NCI-H2227 (cell line): ENCODE data around the gene FAM234A.
"Not testable (repeated sequence)": the region's sequence is repeated elsewhere in the genome, so short reads cannot be mapped to it uniquely, and the experiment has no call there.

Experiments used
- DNase-seq: peaks from one replicate; lab custom pipeline; 2025; ENCODE audit not compliant: unreplicated experiment; lab: John Stamatoyannopoulos, UW

Gene FAM234A, protein sequence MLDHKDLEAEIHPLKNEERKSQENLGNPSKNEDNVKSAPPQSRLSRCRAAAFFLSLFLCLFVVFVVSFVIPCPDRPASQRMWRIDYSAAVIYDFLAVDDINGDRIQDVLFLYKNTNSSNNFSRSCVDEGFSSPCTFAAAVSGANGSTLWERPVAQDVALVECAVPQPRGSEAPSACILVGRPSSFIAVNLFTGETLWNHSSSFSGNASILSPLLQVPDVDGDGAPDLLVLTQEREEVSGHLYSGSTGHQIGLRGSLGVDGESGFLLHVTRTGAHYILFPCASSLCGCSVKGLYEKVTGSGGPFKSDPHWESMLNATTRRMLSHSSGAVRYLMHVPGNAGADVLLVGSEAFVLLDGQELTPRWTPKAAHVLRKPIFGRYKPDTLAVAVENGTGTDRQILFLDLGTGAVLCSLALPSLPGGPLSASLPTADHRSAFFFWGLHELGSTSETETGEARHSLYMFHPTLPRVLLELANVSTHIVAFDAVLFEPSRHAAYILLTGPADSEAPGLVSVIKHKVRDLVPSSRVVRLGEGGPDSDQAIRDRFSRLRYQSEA

DNA sequence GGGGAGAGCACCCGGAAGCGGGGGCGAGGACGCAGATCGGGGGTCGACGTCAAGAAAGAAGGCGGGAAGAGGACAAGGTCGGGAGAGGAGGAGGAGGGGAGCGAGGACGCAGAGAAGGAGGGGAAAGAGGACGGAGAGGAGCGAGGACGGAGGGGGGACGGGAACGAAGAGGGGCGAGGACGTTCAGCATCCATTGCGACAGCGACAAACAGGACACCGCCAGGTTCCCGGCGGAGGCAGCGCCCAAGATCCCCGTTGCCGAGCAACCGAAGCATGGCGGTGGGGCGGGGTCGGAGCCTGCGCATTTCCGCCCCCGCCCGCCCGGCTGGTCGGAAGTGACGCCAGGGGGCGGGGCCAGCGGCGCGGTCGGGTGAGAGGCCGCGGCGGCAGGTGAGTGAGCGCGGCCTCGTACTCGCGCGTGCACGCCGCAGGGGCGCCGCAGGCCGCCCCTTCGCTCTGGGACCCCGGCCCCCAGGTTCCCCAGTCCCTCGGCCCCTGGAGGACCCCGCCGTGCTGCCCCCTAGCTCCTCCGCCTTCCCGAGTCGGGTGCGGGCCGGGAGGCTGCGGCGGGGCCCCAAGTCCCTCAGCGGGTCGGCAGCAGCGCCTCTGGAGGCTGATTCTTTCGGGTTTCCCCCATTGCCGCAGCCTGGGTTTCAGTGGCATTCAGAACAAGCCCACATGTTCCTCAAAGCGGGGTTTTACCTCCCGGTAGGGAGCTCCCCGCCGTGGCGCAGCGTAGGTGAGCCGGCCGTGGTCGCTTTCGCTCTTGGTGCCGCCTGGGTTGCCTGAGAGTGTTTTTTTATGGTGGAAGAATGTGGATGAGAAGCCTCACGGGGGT, at the start of gene FAM234A:
Gene FAM234A, plus strand, starts transcription at position 354 of the 838 bp plus-strand sequence. CDS start 19,593 bp downstream, outside the sequence.
- peak; percentile 95 for DNase-seq

DNA sequence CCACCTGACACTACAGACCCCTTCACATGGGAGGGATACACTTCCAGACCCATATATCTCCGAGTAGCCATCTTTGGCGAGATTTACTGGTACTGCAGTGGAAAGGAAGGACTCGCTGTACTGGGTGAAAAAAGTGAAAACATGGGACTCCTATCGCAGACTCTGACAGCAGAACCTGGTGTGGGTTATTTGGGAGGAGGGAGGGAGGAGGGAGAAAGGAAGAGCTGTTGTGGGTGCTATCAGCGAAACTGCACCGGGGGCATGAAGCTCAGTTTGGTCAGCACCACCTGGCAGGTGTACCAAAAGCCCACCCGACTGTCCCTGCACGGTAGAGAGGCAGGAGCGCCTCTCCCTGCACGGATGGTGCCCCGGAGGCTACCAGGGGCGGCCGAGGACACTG, 49.4 kb upstream of the FAM234A start:
- DNase-seq: no peak

DNA sequence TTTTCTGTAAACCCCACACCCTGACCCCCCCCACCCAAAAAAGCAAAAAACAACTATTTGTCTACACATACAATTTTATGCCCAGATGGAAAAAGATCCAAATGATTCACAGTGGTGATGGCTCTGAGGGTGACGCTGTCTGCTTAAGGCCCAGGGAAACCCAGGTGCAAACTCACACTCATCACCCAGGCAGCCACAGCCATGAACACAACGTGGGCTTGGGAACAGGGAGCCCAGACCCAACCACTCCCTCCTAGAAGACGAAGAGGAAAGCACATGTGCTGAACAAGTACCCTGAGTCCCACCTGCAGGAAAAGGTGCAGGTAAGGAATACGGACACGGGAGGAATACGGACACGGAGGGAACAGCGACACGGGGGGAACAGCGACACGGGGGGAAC, 48.9 kb upstream of the FAM234A start:
- DNase-seq: no peak

DNA sequence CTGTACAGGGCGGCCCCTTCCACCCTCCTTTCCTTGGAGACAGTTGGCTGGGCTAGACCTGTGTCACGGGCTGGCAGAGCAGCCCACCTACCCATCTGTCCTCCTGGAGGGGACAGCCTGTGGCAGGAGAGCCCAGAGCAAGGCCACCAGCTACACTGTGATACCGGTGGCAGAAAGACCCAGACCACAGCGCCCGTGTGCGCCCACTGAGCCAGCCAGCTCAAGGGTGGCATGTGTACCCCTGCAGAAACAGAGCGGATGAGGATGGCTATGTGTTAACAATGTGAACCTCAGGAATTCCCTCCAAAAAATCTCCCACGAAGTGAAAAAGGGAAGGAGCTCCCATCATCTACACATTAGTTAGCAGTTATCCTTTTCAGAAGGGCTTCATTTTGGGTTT, 47.3 kb upstream of the FAM234A start:
- no peak for DNase-seq

DNA sequence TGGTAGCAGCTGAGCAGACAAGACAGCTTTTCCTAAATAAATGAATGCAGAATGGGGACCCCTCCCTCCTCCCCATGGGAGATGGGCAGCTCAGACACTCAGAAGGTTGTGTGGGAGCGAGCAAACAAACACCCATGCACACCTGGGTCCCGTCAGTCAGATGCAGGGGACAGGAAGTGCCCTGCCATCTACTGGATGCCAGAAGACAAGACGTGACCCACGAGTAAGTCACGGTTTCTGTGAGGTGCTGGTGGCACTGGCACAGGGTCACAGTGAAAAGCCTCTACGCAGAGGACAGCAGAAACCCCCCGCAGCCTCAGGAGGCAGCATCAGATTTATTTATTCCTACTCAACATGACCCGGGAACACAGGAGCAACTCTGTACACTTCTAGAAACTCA, 45.9 kb upstream of the FAM234A start:
- DNase-seq: no peak

DNA sequence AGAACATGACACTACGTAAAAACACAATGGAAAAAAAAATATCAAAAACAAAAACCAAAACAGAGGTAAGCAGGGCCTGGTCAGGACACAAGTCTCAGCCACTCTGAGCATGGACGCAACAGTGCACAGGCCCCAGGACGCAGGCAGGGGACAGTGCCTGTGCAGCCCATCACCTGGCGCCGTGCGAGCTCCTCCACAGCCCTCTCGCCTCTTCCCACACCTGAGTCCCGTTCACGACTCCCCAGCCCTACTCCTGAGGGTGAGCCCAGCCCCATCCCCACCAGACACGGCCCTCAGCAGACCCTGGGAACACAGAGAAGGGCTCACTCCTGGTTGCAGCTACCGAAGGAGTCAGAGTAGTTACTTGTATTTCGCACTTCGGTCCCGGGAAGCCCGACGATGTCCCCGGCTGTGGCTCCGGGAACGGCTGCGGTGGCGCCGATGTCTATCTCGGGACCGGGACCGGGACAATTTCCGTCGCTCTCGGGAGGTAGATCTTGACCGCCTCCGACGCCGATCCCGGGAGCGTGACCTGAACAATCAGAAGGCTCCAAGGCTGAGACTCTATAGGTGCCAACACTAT, 44.9 kb upstream of the FAM234A start:
- DNase-seq: no peak

DNA sequence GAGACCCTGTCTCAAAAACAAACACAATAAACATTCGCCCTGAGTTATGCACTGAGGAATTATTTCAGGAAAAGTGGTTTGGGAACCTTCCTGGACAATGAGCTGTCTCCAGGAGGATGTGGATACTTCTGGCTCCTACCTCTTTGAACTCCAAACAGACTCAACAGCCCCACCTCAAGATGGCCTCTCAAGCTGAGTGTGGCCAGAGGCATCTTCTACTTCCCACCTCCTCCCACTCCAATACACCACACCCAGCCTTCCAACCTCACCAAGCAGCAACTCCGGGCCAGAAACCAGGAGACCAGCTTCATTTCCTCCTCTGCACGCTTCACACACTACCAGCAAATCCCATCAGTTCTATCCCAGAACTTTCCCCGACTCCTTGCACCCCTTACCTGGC, 42.8 kb upstream of the FAM234A start:
- DNase-seq: no peak

DNA sequence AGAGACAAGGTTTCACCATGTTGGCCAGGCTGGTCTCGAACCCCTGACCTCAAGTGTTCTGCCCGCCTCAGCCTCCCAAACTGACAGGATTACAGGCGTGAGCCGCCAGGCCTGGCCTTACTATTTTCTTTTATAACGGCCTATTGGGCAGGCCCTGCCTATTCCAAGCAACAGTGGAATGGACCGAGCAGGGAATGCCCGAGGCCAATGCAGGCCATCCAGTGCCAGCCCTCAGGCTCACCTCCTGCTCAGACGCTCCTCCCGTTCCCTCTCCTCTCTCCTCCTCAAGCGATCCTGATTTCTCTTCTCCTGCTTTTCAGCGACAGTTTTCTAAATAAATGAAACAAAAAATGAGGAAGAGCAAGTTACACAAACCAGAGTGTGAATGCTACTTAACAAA, 41.9 kb upstream of the FAM234A start:
- no peak for DNase-seq

DNA sequence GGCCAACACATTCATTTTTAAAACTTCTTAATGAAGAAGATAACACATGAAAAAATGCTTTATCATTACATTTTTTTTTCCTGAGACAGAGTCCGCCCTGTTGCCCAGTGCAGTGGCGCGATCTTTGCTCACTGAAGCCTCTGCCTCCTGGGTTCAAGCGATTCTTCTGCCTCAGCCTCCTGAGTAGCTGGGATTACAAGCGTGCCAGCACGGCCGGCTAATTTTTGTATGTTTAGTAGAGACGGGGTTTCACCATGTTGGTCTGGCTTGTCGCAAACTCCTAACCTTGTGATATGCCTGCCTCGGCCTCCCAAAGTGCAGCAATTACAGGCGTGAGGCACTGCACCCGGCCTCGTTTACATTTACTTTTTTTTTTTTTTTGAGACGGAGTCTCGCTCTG, 41.2 kb upstream of the FAM234A start:
- DNase-seq: no peak

DNA sequence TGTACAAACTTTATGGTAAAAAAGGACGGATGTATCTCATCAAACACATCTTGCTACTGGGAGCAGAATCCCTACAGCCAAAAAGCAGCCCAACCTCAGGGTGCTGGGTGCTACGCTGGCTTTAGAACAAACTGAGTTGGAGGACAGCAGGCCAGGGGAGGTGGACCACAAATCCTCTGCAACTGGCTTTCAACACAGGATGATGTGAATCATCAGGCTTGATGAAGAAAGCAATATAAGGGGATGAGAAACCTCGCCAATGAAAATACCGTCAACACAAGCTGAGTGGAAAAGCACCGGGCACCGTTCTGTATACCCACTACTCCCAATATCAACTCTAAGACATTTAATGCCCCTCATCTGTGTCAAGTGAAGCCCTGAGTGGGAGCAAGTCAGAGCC, 40.1 kb upstream of the FAM234A start:
- DNase-seq: no peak

DNA sequence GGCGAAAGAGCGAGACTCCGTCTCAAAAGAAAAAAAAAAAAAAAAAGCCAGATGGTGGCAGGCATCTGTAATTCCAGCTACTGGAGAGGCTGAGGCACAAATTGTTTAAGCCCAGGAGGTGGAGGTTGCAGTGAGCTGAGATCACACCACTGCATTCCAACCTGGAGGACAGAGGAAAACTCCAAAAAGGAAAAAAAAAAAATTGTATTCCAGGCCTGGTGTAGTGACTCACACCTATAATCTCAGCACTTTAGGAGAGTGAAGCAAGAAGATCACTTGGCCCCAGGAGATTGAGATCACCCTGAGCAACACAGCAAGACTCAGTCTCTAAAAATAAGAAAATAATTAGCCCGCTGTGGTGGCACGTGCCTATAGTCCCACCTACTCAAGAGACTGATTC, 34.2 kb upstream of the FAM234A start:
- DNase-seq: no peak

DNA sequence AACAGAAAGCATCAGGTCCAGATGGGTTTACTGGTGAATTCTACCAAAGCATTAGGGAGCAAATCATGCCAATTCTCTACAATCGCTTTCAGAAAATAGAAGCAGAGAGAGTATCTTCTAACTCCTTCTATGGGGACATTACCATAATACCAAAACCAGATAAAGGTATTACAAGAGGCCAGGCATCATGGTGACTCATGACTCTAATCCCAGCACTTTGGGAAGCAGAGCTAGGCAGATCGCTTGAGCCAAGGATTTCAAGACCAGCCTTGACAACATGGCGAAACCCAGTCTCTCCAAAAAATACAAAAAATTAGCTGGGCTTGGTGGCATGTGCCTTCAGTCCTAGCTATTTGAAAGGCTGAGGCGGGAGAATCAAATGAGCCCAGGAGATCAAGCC, 31.4 kb upstream of the FAM234A start:
- no peak for DNase-seq

DNA sequence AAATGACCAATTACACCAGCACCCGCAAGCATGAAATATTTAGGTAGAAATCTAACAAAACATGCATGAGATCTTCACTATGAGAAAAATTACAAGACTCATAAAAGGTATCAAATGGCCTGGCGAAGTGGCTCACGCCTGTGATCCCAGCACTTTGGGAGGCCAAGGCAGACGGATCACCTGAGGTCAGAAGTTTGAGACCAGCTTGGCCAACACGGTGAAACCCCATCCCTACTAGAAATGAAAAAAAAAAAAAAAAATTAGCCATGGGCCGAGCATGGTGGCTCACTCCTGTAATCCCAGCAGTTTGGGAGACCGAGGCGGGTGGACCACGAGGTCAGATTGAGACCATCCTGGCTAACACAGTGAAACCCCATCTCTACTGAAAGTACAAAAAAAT, 30.6 kb upstream of the FAM234A start:
- not testable (repeated sequence) for DNase-seq

DNA sequence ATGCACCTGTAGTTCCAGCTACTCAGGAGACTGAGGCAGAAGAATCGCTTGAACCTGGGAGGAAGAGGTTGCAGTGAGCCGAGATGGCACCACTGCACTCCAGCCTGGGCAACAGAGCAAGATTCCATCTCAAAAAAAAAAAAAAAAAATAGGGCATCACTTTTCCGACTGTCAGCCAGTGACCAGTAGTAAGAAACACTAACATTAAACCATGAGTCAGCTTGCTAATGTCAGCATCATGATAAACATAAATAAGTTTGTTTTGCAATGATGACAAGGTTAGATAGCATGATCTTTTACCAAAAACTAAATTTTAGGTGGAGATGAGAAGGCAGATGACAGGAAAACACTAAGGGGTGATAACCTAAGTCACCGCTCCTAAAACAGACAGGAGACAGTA, 25.3 kb upstream of the FAM234A start:
- not testable (repeated sequence) for DNase-seq

DNA sequence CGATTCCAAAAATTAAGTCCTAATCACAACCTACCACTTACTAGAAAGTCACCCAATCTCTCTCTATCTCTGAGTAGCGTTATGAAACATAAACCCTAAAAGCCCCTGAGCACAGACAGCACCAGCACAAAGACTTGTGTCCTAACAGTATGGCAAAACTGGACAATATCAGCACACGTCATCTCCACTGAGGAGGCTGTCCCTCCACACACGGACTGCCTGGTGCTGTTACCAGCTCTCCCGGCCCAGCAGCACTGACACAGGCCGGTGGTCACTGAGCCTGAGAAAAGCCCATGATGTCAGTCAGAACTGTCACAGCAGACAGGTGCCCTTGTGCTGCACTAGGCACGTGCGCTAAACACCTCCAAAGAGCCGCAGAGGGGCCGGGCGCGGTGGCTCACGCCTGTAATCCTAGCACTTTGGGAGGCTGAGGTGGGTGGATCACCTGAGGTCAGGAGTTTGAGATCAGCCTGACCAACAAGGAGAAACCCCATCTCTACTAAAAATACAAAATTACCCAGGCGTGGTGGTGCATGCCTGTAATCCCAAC, 22.9 kb upstream of the FAM234A start:
- DNase-seq: not testable (repeated sequence)

DNA sequence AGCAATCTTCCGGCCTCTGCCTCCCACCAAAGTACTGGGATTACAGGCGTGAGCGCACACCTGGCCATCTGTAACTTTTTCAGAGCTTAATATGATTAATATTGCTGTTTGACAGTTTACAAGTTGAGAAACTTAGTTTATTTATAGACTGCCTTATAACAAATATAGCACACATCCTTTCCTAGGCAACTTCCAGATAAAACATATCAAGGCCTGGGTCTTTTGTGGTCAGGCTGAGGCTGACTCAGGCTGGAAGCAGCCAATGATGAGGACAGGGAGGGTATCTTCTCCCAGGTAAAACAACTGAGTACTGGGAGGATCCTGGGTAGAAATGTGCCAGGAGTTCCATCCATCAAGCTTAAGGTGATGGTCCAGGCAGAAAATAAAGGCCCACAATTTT, 21.6 kb upstream of the FAM234A start:
- DNase-seq: no peak

DNA sequence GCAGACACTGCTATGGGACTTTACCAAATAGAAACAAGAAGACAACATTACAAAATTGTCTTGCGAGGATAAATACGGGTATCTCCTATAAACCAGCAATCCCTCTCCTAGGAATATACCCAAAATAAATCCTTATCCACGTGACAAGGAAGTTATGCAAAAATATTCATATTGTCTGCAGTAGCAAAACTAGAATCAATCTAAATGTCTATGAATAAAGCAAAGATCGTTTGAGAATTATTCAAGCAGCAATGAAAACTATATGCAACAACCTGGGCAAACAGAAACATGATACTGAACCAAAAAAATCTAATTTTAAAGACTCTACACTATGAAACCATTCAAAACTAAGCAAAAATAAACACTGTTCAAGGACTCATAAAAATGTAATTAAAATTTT, 14.6 kb upstream of the FAM234A start:
- DNase-seq: no peak

DNA sequence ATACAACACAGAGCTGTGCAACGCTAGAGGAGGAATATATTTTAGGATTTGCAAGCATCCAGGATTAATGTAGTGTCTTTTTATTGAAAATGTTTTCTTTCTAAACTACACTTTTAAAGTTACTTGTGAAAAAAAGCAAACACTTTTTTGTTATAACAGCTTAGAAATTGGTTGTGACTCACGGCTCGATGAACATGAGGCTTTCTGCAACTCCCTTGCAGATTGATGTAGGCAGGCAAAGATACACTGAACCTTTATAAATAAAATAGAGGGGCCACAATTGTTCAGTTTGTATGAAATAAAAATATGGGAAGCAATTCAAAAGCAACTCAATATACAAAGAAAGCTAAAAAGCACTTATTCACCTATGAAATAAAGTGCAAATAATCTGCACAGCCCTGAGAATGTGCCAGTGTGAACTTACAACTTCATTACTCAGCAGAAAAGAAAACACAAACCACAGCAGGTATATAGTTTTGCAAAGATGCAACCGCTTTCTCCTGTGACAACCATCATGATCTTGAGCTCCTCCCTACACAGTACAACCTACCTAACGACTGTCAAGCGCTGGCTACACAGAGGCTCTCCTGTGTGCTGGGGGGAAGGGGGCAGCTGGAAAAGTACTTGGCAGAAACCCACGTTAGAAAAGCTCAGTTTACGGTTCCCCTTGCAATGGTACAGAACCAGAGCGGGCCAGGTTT, 6.3 kb upstream of the FAM234A start:
- peak; percentile 26 for DNase-seq

DNA sequence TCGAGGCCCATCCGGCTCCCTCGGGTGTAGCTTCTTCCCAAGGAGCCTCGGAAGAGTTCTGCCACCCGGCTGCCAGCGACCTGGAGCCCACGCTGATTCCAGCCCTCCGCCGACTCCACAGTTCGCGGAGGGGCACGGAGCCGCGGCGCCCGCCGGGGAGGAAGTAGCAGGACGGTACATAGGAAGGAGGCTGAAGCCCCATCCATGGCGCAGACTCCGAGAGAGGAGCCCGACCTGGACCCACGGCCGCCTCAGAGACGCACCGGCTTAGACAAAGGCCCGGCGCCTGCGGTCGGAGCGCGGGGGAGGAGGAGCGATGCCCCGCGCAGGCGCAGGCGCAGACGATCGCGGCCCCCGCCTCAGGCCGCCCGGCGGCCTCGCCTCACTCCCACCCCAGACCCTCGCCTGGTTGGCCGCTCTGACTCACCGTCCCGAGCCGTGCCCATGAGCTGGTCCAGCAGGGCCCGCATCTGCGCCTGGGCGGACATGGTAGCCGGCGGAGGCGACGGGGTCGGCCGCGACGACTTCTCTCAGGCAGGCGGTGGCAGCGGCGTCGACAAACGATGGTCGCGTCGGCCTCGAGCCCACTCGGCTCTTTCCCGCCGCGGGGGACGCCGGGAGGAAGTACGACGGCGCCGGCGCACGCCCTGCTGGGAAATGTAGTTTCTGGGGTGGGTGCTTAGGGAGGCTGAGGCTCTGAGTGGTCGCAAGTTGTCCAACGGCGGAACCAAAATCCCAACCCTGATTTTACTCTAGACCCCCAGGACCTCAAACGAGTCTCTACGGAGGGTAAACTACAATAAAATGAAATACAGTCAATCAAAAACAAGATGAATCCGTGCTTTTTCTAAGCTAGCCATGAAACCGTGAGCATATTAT, 5.5 kb upstream of the FAM234A start, which contains the start of gene LUC7L:
Gene LUC7L, minus strand, starts transcription at position 598 of the 879 bp plus-strand sequence. Its CDS starts 110 bp downstream, at position 488.
- DNase-seq: peak; percentile 90
